A549 (cell line): ENCODE data around the gene PTBP1. TPM values are rescaled to one million over a fixed set of nuclear protein-coding genes. Genes with fewer than 3 reads are reported as not detected.

ENCODE experiments used
- ATAC-seq, 2 experiments: fragments of 200-7000 bp in 1 of 2; fragments of >200 bp in 1 of 2; cut with Nextera tagmentation in 1 of 2; cut with Tn5 transposase in 1 of 2; 3 replicates each; pipeline versions ENCODE4 v1.8.0 to v1.9.1; 2018 to 2020; ENCODE audit warnings: mild to moderate bottlenecking in 1 of 2, moderate library complexity in 1 of 2
- CTCF ChIA-PET: fragments of 300-600 bp; sonication (Branson Sonifier 250); formaldehyde crosslinking; extraction: SDS; loops from one replicate; lab custom pipeline; 2021; ENCODE audit warnings: antibody characterized with exemption, inconsistent platforms; lab: Yijun Ruan, JAX
- POLR2A ChIA-PET: fragments of 350-600 bp; formaldehyde crosslinking; extraction: SDS; loops from one replicate; lab custom pipeline; 2021; ENCODE audit warnings: antibody characterized with exemption, inconsistent platforms; lab: Yijun Ruan, JAX
- DNase-seq, 2 experiments: peaks; one replicate each; pipeline versions ENCODE4 v3.0.0 to v3.0.0-alpha.2; 2011 to 2016; ENCODE audit warnings: low read depth in 1 of 2, low spot score in 1 of 2
- FAIRE-seq: peaks from 2 replicates; lab custom pipeline; 2011; peaks lifted over from hg19 to GRCh38; lab: Jason Lieb, UNC
- H3K27ac ChIP-seq, 2 experiments: fragments of >200 bp; sonication (Bioruptor Twin); formaldehyde crosslinking; 3 replicates each; pipeline ENCODE4 v1.5.1; 2016 to 2017
- H3K4me1 ChIP-seq: fragments of >200 bp; sonication (Bioruptor Twin); formaldehyde crosslinking; 3 replicates; pipeline ENCODE4 v1.6.1; 2016
- H3K4me2 ChIP-seq: fragments of >200 bp; sonication (Bioruptor Twin); formaldehyde crosslinking; 3 replicates; pipeline ENCODE4 v1.6.1; 2016
- H3K4me3 ChIP-seq: fragments of >200 bp; sonication (Bioruptor Twin); formaldehyde crosslinking; 3 replicates; pipeline ENCODE4 v1.5.1; 2016
- H3K9me3 ChIP-seq: fragments of >200 bp; sonication (Bioruptor Twin); formaldehyde crosslinking; 3 replicates; pipeline ENCODE4 v1.6.1; 2016
- CHD4 ChIP-seq: fragments of 200-600 bp; sonication (generic); IDR thresholded peaks from 2 replicates; pipeline ENCODE4 v1.6.1; 2016; ENCODE audit warnings: antibody characterized with exemption, mild to moderate bottlenecking, borderline replicate concordance
- CTCF ChIP-seq: fragments of >200 bp; sonication (Bioruptor Twin); formaldehyde crosslinking; IDR thresholded peaks from 3 replicates; pipeline ENCODE4 v1.5.1; 2016
- EHF ChIP-seq: fragments of 250-450 bp; sonication (Bioruptor Pico); IDR thresholded peaks from 2 replicates; pipeline ENCODE4 v1.5.0; 2020; ENCODE audit warnings: mild to moderate bottlenecking
- EHMT2 ChIP-seq: fragments of 200-600 bp; sonication (generic); IDR thresholded peaks from 2 replicates; pipeline ENCODE4 v1.6.1; 2016; ENCODE audit warnings: antibody characterized with exemption, low read depth, mild to moderate bottlenecking, moderate library complexity
- EP300 ChIP-seq, 2 experiments: fragments of >200 bp; sonication (Bioruptor Twin); formaldehyde crosslinking; IDR thresholded peaks; 2 replicates in 1 of 2; 3 replicates in 1 of 2; pipeline ENCODE4 v1.6.1; 2016 to 2017
- FOSL2 ChIP-seq, 2 experiments: fragments of 450-650 bp in 1 of 2; fragments of >200 bp in 1 of 2; sonication (Bioruptor Twin) in 1 of 2; formaldehyde crosslinking; IDR thresholded peaks; 2 replicates each; pipeline versions ENCODE4 v1.5.0 to v1.6.1; 2016 to 2020; ENCODE audit warnings: mild to moderate bottlenecking in 1 of 2, moderate library complexity in 1 of 2
- HEYL ChIP-seq: fragments of 250-450 bp; sonication (Bioruptor Pico); IDR thresholded peaks from 2 replicates; pipeline ENCODE4 v1.8.0; 2021; ENCODE audit warnings: mild to moderate bottlenecking, moderate library complexity
- HOXA7 ChIP-seq: fragments of 250-450 bp; sonication (Bioruptor Pico); IDR thresholded peaks from 2 replicates; pipeline ENCODE4 v1.5.0; 2020; ENCODE audit warnings: mild to moderate bottlenecking, moderate library complexity
- NR3C1 ChIP-seq: fragments of >200 bp; sonication (Bioruptor Twin); formaldehyde crosslinking; IDR thresholded peaks from 3 replicates; pipeline ENCODE4 v1.6.1; 2017
- POLR2AphosphoS2 ChIP-seq: conservative IDR thresholded peaks from 2 replicates; pipeline ENCODE4 v1.6.1; 2012; ENCODE audit warnings: low read length, improper control_type of control experiment, inconsistent platforms
- RAD21 ChIP-seq, 2 experiments: fragments of >200 bp in 1 of 2; sonication (Bioruptor Twin) in 1 of 2; formaldehyde crosslinking in 1 of 2; IDR thresholded peaks in 1 of 2; conservative IDR thresholded peaks in 1 of 2; 2 replicates in 1 of 2; 3 replicates in 1 of 2; pipeline ENCODE4 v1.6.1; 2012 to 2018; ENCODE audit warnings: inconsistent platforms in 1 of 2
- ZC3H11A ChIP-seq: fragments of 450-650 bp; IDR thresholded peaks from 2 replicates; pipeline ENCODE4 v1.6.1; 2014; ENCODE audit warnings: antibody characterized with exemption, mild to moderate bottlenecking
- ZFP36 ChIP-seq: fragments of 450-650 bp; IDR thresholded peaks from 2 replicates; pipeline ENCODE4 v1.6.1; 2014; ENCODE audit warnings: borderline replicate concordance; ENCODE audit not compliant: partially characterized antibody
- ZSCAN20 ChIP-seq: fragments of 250-450 bp; sonication (Bioruptor Pico); IDR thresholded peaks from 2 replicates; pipeline ENCODE4 v1.8.0; 2022; ENCODE audit warnings: mild to moderate bottlenecking, moderate library complexity
- WGBS: methylation state at CpG from one replicate; pipeline ENCODE4 v1.1.6; 2017; ENCODE audit errors: missing lambda C conversion rate; 5-methylcytosine and 5-hydroxymethylcytosine counted together
- polyA plus RNA-seq, 4 experiments: library from polyadenylated mRNA; depleted of rRNA in 3 of 4; stranded (reverse); fragments of >200 nt; fragmentation: RNase III in 1 of 4; extraction: RNeasy Plus Mini Kit Qiagen cat#74134 plus additional on column Dnase treatment in 1 of 4; gene quantifications; 2 replicates in 3 of 4; 3 replicates in 1 of 4; pipeline ENCODE4 v1.2.3, GENCODE V29; 2011 to 2017
- TF ChIP-seq, protein P1 (sequence below): fragments of 200-600 bp; sonication (generic); IDR thresholded peaks from 2 replicates; pipeline ENCODE4 v1.6.1; 2016; ENCODE audit warnings: antibody characterized with exemption, mild to moderate bottlenecking, moderate library complexity

The PTBP1 gene
- polyA plus RNA-seq, 2 of the 4 experiments (the other 2 are of a cell fraction), result 144 to 264 TPM

GRCh38 chr19:807627-808422, 10.6 kb downstream of the PTBP1 start:
- TF ChIP-seq EHF (no peak), EHMT2 (no peak), HEYL (no peak), RAD21 (conservative IDR thresholded peaks at IDR 0.05 in 1 of 2, IDR thresholded peaks at IDR 0.05 in 1 of 2) (no peak), ZSCAN20 (CRISPR knock-in tag) (no peak), NR3C1 (no peak), ZFP36 (no peak), FOSL2 (IDR thresholded peaks at IDR 0.05) (no peak), FOSL2 (CRISPR knock-in tag; IDR thresholded peaks at IDR 0.05) (no peak), CTCF (no peak), CHD4 (no peak), POLR2AphosphoS2 (no peak)
- TF ChIP-seq, protein P1, sequence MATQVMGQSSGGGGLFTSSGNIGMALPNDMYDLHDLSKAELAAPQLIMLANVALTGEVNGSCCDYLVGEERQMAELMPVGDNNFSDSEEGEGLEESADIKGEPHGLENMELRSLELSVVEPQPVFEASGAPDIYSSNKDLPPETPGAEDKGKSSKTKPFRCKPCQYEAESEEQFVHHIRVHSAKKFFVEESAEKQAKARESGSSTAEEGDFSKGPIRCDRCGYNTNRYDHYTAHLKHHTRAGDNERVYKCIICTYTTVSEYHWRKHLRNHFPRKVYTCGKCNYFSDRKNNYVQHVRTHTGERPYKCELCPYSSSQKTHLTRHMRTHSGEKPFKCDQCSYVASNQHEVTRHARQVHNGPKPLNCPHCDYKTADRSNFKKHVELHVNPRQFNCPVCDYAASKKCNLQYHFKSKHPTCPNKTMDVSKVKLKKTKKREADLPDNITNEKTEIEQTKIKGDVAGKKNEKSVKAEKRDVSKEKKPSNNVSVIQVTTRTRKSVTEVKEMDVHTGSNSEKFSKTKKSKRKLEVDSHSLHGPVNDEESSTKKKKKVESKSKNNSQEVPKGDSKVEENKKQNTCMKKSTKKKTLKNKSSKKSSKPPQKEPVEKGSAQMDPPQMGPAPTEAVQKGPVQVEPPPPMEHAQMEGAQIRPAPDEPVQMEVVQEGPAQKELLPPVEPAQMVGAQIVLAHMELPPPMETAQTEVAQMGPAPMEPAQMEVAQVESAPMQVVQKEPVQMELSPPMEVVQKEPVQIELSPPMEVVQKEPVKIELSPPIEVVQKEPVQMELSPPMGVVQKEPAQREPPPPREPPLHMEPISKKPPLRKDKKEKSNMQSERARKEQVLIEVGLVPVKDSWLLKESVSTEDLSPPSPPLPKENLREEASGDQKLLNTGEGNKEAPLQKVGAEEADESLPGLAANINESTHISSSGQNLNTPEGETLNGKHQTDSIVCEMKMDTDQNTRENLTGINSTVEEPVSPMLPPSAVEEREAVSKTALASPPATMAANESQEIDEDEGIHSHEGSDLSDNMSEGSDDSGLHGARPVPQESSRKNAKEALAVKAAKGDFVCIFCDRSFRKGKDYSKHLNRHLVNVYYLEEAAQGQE, result no peak
- DNase-seq (no peak), FAIRE-seq (no peak), ATAC-seq (no peak)
- no peak overlapping the region for H3K4me2 ChIP-seq
- POLR2A ChIA-PET, result no interaction called here
- CTCF ChIA-PET, result no interaction called here
- no peaks in the 10 kb centered on the region for H3K9me3 ChIP-seq
- no peak overlapping the region for H3K4me3 ChIP-seq
- 94% methylated on average over 30 of the region's 44 CpGs for WGBS
- no peak overlapping the region for H3K27ac ChIP-seq
- H3K4me1 ChIP-seq, result peaks cover 8% of the 10 kb centered on the region; the same call in 1 of the 3 replicates

- no peak for ATAC-seq
- ChIA-PET CTCF (no interaction called here), POLR2A (no interaction called here)
- Histone ChIP-seq H3K4me3 (no peak overlapping the region), H3K4me2 (no peak overlapping the region), H3K27ac (no peak overlapping the region), H3K9me3 (no peaks in the 10 kb centered on the region), H3K4me1 (peaks cover 2% of the 10 kb centered on the region; the same call in 1 of the 3 replicates)
- no peak for FAIRE-seq
- WGBS, result no CpG with 5 or more reads among the region's 26 CpGs
- no peak for TF ChIP-seq EHF
- DNase-seq, result no peak
These were observed 11.1 kb downstream of the PTBP1 start for GRCh38 chr19:808423-808775.

- Histone ChIP-seq H3K4me2 (no peak overlapping the region), H3K4me3 (no peak overlapping the region), H3K9me3 (no peaks in the 10 kb centered on the region), H3K27ac (no peak overlapping the region), H3K4me1 (no peaks in the 10 kb centered on the region)
- ATAC-seq (no peak), DNase-seq (no peak), FAIRE-seq (no peak)
- TF ChIP-seq EP300 (IDR thresholded peaks at IDR 0.05), result no peak
- TF ChIP-seq ZC3H11A, result no peak
- TF ChIP-seq HOXA7 (CRISPR knock-in tag), result no peak
- ChIA-PET CTCF (interaction anchor here (0.6 kb wide), 1 partner anchor 19 kb away, joined by 3 read pairs; no protein-coding TSS in a partner anchor), POLR2A (no interaction called here)
- WGBS, result 85% methylated on average over 21 of the region's 30 CpGs
These were observed 13.0 kb downstream of the PTBP1 start for GRCh38 chr19:810077-810855.
